GM19324 (cell line): ENCODE measurements around the gene FHOD3.

Source experiments
- ATAC-seq: cut with Tn5 transposase; IDR thresholded peaks from one replicate; pipeline ENCODE4 v1.9.1; 2021; ENCODE audit warnings: mild to moderate bottlenecking, moderate library complexity; ENCODE audit not compliant: unreplicated experiment, low FRiP score

FHOD3 gene

GRCh38 chr18:36464126-36464651 lies 166.7 kb downstream of the FHOD3 start:
- ATAC-seq, result no peak

- ATAC-seq, result no peak
Observed at GRCh38 chr18:36465276-36465675, 167.8 kb downstream of the FHOD3 start.

- ATAC-seq, result no peak
Observed at GRCh38 chr18:36465970-36466369, 168.5 kb downstream of the FHOD3 start.

- no peak for ATAC-seq
Observed at GRCh38 chr18:36467614-36468013, 170.1 kb downstream of the FHOD3 start.

GRCh38 chr18:36468161-36468560 lies 170.6 kb downstream of the FHOD3 start:
- ATAC-seq, result no peak

- ATAC-seq, result no peak
Observed at GRCh38 chr18:36469461-36469860, 171.9 kb downstream of the FHOD3 start.

DNA sequence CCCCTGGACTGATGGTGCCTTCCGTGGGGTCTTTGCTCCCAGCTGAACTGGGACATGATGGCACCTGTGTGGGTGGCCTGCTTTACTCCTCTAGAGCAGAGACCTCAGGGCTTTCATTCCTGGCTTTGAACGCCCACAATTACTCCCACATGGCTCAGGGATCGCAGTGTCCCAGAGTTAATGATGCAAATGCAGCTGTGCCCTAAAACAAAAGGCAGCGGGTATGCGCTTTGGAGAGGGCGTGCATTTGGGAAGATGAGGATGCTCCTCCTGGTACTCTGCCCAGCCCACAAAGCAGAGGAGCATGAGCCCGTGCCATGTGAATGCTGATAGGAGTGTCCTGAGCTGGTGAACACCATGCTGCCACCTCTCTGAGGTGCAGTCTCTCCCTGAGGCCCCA lies 173.4 kb downstream of the FHOD3 start:
- no peak for ATAC-seq

GRCh38 chr18:36471393-36471792 lies 173.9 kb downstream of the FHOD3 start:
- no peak for ATAC-seq

- ATAC-seq, result no peak
Observed at GRCh38 chr18:36476433-36476832, 178.9 kb downstream of the FHOD3 start.

DNA sequence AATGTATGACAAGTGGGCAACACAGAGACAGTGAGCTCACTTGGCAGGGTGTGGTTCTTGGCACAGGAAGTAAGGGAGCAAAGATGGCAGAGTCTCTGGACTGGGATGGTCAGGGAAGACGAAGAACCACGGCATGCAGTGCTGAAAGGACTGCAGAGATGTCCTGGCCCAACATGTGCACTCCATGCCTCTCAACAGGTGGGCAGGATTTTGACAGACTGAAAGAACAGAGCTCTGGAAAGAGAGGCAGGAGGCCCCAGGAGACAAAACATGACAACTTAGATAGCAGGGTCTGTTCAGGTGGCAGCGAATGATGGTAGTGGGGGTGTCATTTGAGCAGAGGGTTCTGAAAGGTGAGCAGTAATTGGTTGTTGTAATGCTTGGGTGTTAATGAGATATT lies 180.3 kb downstream of the FHOD3 start:
- ATAC-seq, result no peak

GRCh38 chr18:36481201-36481657 lies 183.7 kb downstream of the FHOD3 start:
- no peak for ATAC-seq

GRCh38 chr18:36481935-36482334 lies 184.4 kb downstream of the FHOD3 start:
- ATAC-seq, result no peak

- ATAC-seq, result no peak
Observed at GRCh38 chr18:36484591-36484990, 187.1 kb downstream of the FHOD3 start.

- no peak for ATAC-seq
Observed at GRCh38 chr18:36485772-36486171, 188.3 kb downstream of the FHOD3 start.

GRCh38 chr18:36488131-36488530 lies 190.6 kb downstream of the FHOD3 start:
- ATAC-seq, result no peak

DNA sequence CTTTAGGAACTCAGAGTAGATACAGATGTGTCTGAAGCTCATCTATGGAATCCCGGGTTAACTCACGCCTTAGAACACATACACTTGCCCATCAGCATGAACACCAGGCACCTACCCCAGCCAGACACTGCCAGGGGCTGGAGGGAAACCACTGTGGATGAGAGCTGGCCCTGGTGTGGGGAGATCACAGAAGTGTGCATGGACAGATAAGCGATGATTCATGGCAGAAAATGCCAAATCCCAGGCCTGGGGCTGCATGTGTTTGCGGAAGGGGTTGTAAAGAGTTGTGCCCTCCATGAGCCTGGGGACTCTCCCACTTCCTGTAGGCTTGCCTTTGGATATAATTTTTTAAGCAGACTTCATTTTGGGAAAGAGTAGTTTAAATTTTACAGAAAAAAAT lies 193.4 kb downstream of the FHOD3 start:
- ATAC-seq, result no peak

GRCh38 chr18:36492604-36493329 lies 195.3 kb downstream of the FHOD3 start:
- ATAC-seq, result no peak

DNA sequence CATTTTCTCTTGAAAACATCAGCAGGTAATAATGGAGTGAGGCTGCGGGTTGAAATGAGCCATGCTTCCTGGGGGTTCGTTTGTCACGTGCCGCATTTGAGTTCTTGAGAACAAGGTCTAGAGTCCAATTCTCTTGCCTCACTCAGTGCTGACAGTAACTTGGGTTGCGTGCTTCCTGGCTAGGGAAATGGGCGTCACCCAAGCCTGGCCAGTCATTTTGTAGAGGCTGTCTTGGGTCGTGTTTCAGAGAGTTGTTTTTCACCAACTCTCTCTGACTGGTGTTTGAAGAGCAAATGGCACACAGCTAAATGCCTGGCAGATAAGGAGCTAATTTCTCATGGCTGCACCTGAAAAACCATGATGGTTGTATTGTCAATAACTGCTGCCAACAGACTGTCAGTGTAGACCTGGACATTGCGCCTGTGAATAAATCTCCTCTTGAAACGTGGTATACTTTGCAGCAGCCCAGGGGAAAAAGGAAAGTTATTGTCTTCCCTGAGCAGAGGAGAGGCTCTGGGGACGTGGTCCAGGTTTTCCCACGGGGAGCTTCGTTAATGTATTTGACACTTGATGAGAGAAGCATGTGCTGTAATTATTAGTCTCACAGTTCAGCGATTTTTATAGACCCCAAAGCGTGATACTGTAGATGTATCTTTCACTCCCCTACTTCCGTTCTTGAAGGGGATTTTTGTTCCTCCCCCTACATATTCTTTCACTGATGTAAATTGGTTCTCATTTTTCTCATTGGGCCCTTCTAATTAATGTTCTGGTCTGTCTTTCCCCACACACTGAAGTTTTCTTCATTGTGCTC lies 196.0 kb downstream of the FHOD3 start:
- no peak for ATAC-seq

DNA sequence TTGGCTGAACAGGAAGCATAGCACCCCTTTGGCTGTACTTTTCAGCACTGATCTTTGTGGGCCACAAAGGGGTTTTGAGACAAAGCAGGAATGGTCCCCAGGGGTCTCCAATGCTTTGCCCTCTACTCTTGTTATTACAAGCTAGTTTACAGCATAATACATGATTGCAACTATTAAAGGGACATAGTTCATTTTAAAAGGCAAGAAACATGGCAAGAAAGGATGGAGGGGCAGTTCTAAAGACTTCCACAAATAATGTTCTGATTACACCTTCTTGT lies 196.6 kb downstream of the FHOD3 start:
- ATAC-seq, result no peak

GRCh38 chr18:36496022-36496421 lies 198.5 kb downstream of the FHOD3 start:
- ATAC-seq, result no peak

DNA sequence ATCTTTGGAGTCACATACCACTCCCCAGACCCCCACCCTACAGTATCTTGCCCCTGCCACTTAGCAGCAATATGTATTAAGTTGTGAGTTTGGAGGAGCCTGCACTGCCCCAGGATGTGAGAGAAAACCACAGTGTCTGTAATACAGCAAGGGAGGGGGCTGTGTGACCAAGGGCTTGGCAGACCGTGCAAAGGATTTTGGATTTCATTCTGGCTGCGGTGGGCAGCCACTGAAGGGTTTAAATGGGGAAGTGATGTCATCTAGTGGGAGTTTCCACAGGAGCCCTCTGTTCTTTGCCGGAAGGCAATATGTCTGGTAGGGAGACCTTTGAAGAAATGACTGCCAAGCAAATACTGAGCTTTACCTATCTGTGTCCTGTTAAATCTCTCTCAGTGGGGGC lies 202.4 kb downstream of the FHOD3 start:
- peak; percentile 71 for ATAC-seq

GRCh38 chr18:36501100-36501499 lies 203.6 kb downstream of the FHOD3 start:
- no peak for ATAC-seq
